IMR-90 (cell line): ENCODE results near the gene SDHB. TPM values are rescaled to one million over a fixed set of nuclear protein-coding genes. Genes with fewer than 3 reads are reported as not detected.

ENCODE experiments used
- ATAC-seq: fragments of 200-7000 bp; cut with Tn5 transposase; 2 replicates; pipeline ENCODE4 v1.9.1; 2020; ENCODE audit warnings: low read depth, mild to moderate bottlenecking, moderate library complexity
- BruUV-seq: library from RNA; stranded (reverse); fragments of 400-500 nt; replicated peaks from 2 replicates; lab custom pipeline; 2021; lab: Mats Ljungman, UMichigan
- CTCF ChIA-PET: fragments of 300-600 bp; formaldehyde crosslinking; extraction: SDS; loops from one replicate; lab custom pipeline; 2021; ENCODE audit warnings: antibody characterized with exemption; lab: Yijun Ruan, JAX
- POLR2A ChIA-PET: fragments of 300-600 bp; sonication (Branson Sonifier 250); formaldehyde crosslinking; loops from one replicate; lab custom pipeline; 2022; ENCODE audit warnings: antibody characterized with exemption; ENCODE audit not compliant: unreplicated experiment; lab: Charles Lee
- DNase-seq: peaks from one replicate; pipeline ENCODE4 v3.0.0; 2013
- H2AFZ ChIP-seq: replicated peaks from 2 replicates; pipeline ENCODE3; 2013; ENCODE audit warnings: low read length, mild to moderate bottlenecking; ENCODE audit not compliant: poor library complexity
- H2AK5ac ChIP-seq: 2 replicates; pipeline ENCODE4 v1.6.1; 2013; ENCODE audit warnings: low read depth, low read length, inconsistent platforms
- H2AK9ac ChIP-seq: replicated peaks from 2 replicates; pipeline ENCODE3; 2013; ENCODE audit warnings: mild to moderate bottlenecking, low read depth, low read length, moderate library complexity; ENCODE audit not compliant: poor library complexity
- H2BK120ac ChIP-seq: 2 replicates; pipeline ENCODE4 v1.6.1; 2013; ENCODE audit warnings: low read depth, low read length, inconsistent platforms
- H2BK15ac ChIP-seq: 3 replicates; pipeline ENCODE4 v1.6.1; 2013; ENCODE audit warnings: low read depth, low read length, inconsistent platforms
- H2BK20ac ChIP-seq: 2 replicates; pipeline ENCODE4 v1.6.1; 2013; ENCODE audit warnings: low read depth, mild to moderate bottlenecking, inconsistent platforms, low read length, moderate library complexity
- H2BK5ac ChIP-seq: 2 replicates; pipeline ENCODE4 v1.6.1; 2013; ENCODE audit warnings: mild to moderate bottlenecking, low read depth, low read length, inconsistent platforms; ENCODE audit not compliant: poor library complexity, severe bottlenecking
- H3K14ac ChIP-seq: replicated peaks from 2 replicates; pipeline ENCODE4 v1.6.1; 2013; ENCODE audit warnings: low read depth, low read length, inconsistent platforms
- H3K18ac ChIP-seq: 2 replicates; pipeline ENCODE4 v1.6.1; 2013; ENCODE audit warnings: low read depth, low read length, control low read depth
- H3K23ac ChIP-seq: 2 replicates; pipeline ENCODE4 v1.6.1; 2013; ENCODE audit warnings: low read depth, low read length, inconsistent platforms
- H3K27ac ChIP-seq: 2 replicates; pipeline ENCODE4 v1.5.1; 2013; ENCODE audit warnings: mild to moderate bottlenecking, control low read depth, low read length; ENCODE audit not compliant: insufficient read depth
- H3K27me3 ChIP-seq: 2 replicates; pipeline ENCODE4 v1.6.1; 2013; ENCODE audit warnings: low read length; ENCODE audit not compliant: control insufficient read depth, insufficient read depth
- H3K36me3 ChIP-seq: 2 replicates; pipeline ENCODE4 v1.6.1; 2013; ENCODE audit warnings: low read length, mixed read lengths; ENCODE audit not compliant: control insufficient read depth, insufficient read depth
- H3K4ac ChIP-seq: 2 replicates; pipeline ENCODE4 v1.6.1; 2013; ENCODE audit warnings: low read depth, low read length, inconsistent platforms
- H3K4me1 ChIP-seq: 2 replicates; pipeline ENCODE4 v1.6.1; 2013; ENCODE audit warnings: low read length, mixed read lengths; ENCODE audit not compliant: control insufficient read depth, insufficient read depth
- H3K4me2 ChIP-seq: 2 replicates; pipeline ENCODE4 v1.6.1; 2013; ENCODE audit warnings: low read depth, mild to moderate bottlenecking, control low read depth, low read length, moderate library complexity
- H3K4me3 ChIP-seq: 2 replicates; pipeline ENCODE4 v1.5.1; 2013; ENCODE audit warnings: low read depth, mild to moderate bottlenecking, control low read depth, low read length, moderate library complexity; ENCODE audit not compliant: insufficient read depth
- H3K56ac ChIP-seq: 2 replicates; pipeline ENCODE4 v1.6.1; 2013; ENCODE audit warnings: low read length, inconsistent platforms; ENCODE audit not compliant: insufficient read depth; ENCODE audit errors: extremely low read depth
- H3K79me1 ChIP-seq, 2 experiments: 2 replicates each; pipeline ENCODE4 v1.6.1; 2013; ENCODE audit warnings: low read length in 2 of 2, inconsistent platforms in 1 of 2, low read depth in 1 of 2
- H3K9ac ChIP-seq: 2 replicates; pipeline ENCODE4 v1.6.1; 2013; ENCODE audit warnings: low read depth, low read length, control low read depth
- H3K9me1 ChIP-seq: 2 replicates; pipeline ENCODE4 v1.6.1; 2013; ENCODE audit warnings: low read length, inconsistent platforms; ENCODE audit not compliant: insufficient read depth
- H3K9me3 ChIP-seq: 2 replicates; pipeline ENCODE4 v1.6.1; 2013; ENCODE audit warnings: low read length; ENCODE audit not compliant: control insufficient read depth, insufficient read depth
- H4K20me1 ChIP-seq: 2 replicates; pipeline ENCODE4 v1.6.1; 2013; ENCODE audit warnings: low read length, inconsistent platforms; ENCODE audit not compliant: insufficient read depth
- H4K5ac ChIP-seq: 2 replicates; pipeline ENCODE4 v1.6.1; 2013; ENCODE audit warnings: mild to moderate bottlenecking, low read depth, low read length, control low read depth
- H4K8ac ChIP-seq, 2 experiments: 2 replicates each; pipeline ENCODE4 v1.6.1; 2013; ENCODE audit warnings: low read depth in 2 of 2, low read length in 2 of 2, control low read depth in 1 of 2, inconsistent platforms in 1 of 2
- H4K91ac ChIP-seq: 2 replicates; pipeline ENCODE4 v1.6.1; 2013; ENCODE audit warnings: low read depth, low read length, inconsistent platforms; ENCODE audit not compliant: insufficient read depth
- BHLHE40 ChIP-seq: fragments of 150-350 bp; IDR thresholded peaks from 2 replicates; pipeline ENCODE4 v1.6.1; 2016; ENCODE audit warnings: mild to moderate bottlenecking, low read depth, low read length
- CHD1 ChIP-seq: IDR thresholded peaks from 2 replicates; pipeline ENCODE4 v1.6.1; 2012; ENCODE audit warnings: low read depth, low read length, improper control_type of control experiment
- ELK1 ChIP-seq: fragments of 150-350 bp; IDR thresholded peaks from 2 replicates; pipeline ENCODE4 v1.6.1; 2016; ENCODE audit warnings: low read depth, mild to moderate bottlenecking, low read length, moderate library complexity, borderline replicate concordance
- MAFK ChIP-seq: IDR thresholded peaks from 2 replicates; pipeline ENCODE4 v1.6.1; 2012; ENCODE audit warnings: low read depth, low read length, improper control_type of control experiment
- MAZ ChIP-seq: IDR thresholded peaks from 2 replicates; pipeline ENCODE4 v1.6.1; 2012; ENCODE audit warnings: low read depth, mild to moderate bottlenecking, low read length, improper control_type of control experiment, moderate library complexity, borderline replicate concordance
- MXI1 ChIP-seq: IDR thresholded peaks from 2 replicates; pipeline ENCODE4 v1.6.1; 2012; ENCODE audit warnings: low read depth, mild to moderate bottlenecking, low read length, moderate library complexity, borderline replicate concordance
- NFE2L2 ChIP-seq: fragments of 150-350 bp; IDR thresholded peaks from 2 replicates; pipeline ENCODE4 v1.6.1; 2016; ENCODE audit warnings: low read depth, mild to moderate bottlenecking, low read length
- POLR2A ChIP-seq: IDR thresholded peaks from 2 replicates; pipeline ENCODE4 v1.6.1; 2012; ENCODE audit warnings: mild to moderate bottlenecking, low read depth, low read length
- RCOR1 ChIP-seq: IDR thresholded peaks from 2 replicates; pipeline ENCODE4 v1.6.1; 2012; ENCODE audit warnings: mild to moderate bottlenecking, low read length, improper control_type of control experiment; ENCODE audit not compliant: insufficient replicate concordance
- WGBS, 2 experiments: methylation state at CpG; one replicate each; pipeline versions ENCODE4 v1.1.5 to v1.1.7; 2013; ENCODE audit warnings: missing lambda C conversion rate in 2 of 2; ENCODE audit not compliant: insufficient read length in 1 of 2; ENCODE audit errors: extremely low coverage in 2 of 2; 5-methylcytosine and 5-hydroxymethylcytosine counted together
- dilution Hi-C: fragments of 300-500 bp; cut with HindIII; formaldehyde crosslinking; loops from one replicate; pipeline ENCODE4 v1.14.3; 2018; ENCODE audit warnings: low sequenced_read_pairs; ENCODE audit not compliant: unreplicated experiment
- in situ Hi-C: fragments of 300-500 bp; cut with MboI; formaldehyde crosslinking; loops from 3 replicates; pipeline ENCODE4 v1.14.3; 2019; ENCODE audit warnings: low sequenced_read_pairs, inconsistent platforms, mixed read lengths
- intact Hi-C: fragments of 100-400 bp; cut with micrococcal nuclease; formaldehyde crosslinking; loops from 2 replicates; pipeline ENCODE4 v1.10.0; 2022
- polyA plus RNA-seq, 3 experiments: library from polyadenylated mRNA; depleted of rRNA; stranded (reverse); fragments of >200 nt; gene quantifications; 2 replicates each; pipeline ENCODE4 v1.2.3, GENCODE V29; 2012; ENCODE audit warnings: low replicate concordance in 1 of 3
- total RNA-seq: library from RNA; depleted of rRNA; stranded (reverse); fragments of >200 nt; gene quantifications from 2 replicates; pipeline ENCODE4 v1.2.3, GENCODE V29; 2012
- TF ChIP-seq, protein P1 (sequence below): conservative IDR thresholded peaks from 2 replicates; pipeline ENCODE4 v1.5.1; 2012; ENCODE audit warnings: mild to moderate bottlenecking, low read depth, low read length, improper control_type of control experiment

SDHB gene
- total and polyA plus RNA-seq, 2 of the 4 experiments (the other 2 are of a cell fraction): 122 to 206 TPM

GRCh38 chr1:17078991-17079868 lies 25.4 kb upstream of the SDHB start:
- intact Hi-C loops (no loop called here), in situ Hi-C loops (no loop called here), dilution Hi-C loops (no loop called here)
- H3K79me1 ChIP-seq: no peaks in the 10 kb centered on the region
- no peak overlapping the region for H3K27ac ChIP-seq
- H3K4me1 ChIP-seq: no peaks in the 10 kb centered on the region
- peaks cover 16% of the 10 kb centered on the region for H3K27me3 ChIP-seq
- no peak overlapping the region for H2AK5ac ChIP-seq
- H3K14ac ChIP-seq: no peak overlapping the region
- WGBS, 2 experiments: 80% methylated on average over 5 of the region's 16 CpGs; no CpG with 5 or more reads in 1 of the 2 experiments
- no peaks in the 10 kb centered on the region for H3K36me3 ChIP-seq
- H2BK120ac ChIP-seq: no peak overlapping the region
- no peak overlapping the region for H2BK20ac ChIP-seq
- TF ChIP-seq, protein P1, sequence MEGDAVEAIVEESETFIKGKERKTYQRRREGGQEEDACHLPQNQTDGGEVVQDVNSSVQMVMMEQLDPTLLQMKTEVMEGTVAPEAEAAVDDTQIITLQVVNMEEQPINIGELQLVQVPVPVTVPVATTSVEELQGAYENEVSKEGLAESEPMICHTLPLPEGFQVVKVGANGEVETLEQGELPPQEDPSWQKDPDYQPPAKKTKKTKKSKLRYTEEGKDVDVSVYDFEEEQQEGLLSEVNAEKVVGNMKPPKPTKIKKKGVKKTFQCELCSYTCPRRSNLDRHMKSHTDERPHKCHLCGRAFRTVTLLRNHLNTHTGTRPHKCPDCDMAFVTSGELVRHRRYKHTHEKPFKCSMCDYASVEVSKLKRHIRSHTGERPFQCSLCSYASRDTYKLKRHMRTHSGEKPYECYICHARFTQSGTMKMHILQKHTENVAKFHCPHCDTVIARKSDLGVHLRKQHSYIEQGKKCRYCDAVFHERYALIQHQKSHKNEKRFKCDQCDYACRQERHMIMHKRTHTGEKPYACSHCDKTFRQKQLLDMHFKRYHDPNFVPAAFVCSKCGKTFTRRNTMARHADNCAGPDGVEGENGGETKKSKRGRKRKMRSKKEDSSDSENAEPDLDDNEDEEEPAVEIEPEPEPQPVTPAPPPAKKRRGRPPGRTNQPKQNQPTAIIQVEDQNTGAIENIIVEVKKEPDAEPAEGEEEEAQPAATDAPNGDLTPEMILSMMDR: no peak
- TF ChIP-seq NFE2L2: no peak
- TF ChIP-seq RCOR1: no peak
- no peak for TF ChIP-seq ELK1
- TF ChIP-seq BHLHE40: no peak
- no peak for TF ChIP-seq POLR2A
- TF ChIP-seq CHD1: no peak
- TF ChIP-seq MAZ: no peak
- TF ChIP-seq MAFK: no peak
- TF ChIP-seq MXI1: no peak
- H3K23ac ChIP-seq: no peak overlapping the region
- H2AK9ac ChIP-seq: no peak overlapping the region
- no peak overlapping the region for H2AFZ ChIP-seq
- H3K9ac ChIP-seq: no peak overlapping the region
- no peak overlapping the region for H4K5ac ChIP-seq
- ChIA-PET CTCF (no interaction called here), POLR2A (no interaction called here)
- no TSS peak for BruUV-seq
- H4K20me1 ChIP-seq: no peaks in the 10 kb centered on the region
- H3K9me1 ChIP-seq: no peaks in the 10 kb centered on the region
- no peak overlapping the region for H3K4me2 ChIP-seq
- H2BK5ac ChIP-seq: no peak overlapping the region
- H3K18ac ChIP-seq: no peak overlapping the region
- no peak for ATAC-seq
- H3K4me3 ChIP-seq: no peak overlapping the region
- no peak overlapping the region for H2BK15ac ChIP-seq
- H3K56ac ChIP-seq: no peak overlapping the region
- H3K9me3 ChIP-seq: peaks cover 5% of the 10 kb centered on the region; the same call in 1 of the 2 replicates
- no peak overlapping the region for H4K8ac ChIP-seq
- no peak for DNase-seq
- no peak overlapping the region for H4K91ac ChIP-seq
- H3K4ac ChIP-seq: no peak overlapping the region
